DMS153 (cell line): ENCODE measurements around the gene PROB1.
"Not testable (repeated sequence)": the region's sequence is repeated elsewhere in the genome, so short reads cannot be mapped to it uniquely, and the experiment has no call there.

ENCODE experiments used
- DNase-seq: peaks from one replicate; lab custom pipeline; 2025; lab: John Stamatoyannopoulos, UW

Gene PROB1

GRCh38 chr5:139394654-139395566 lies at the start of gene PROB1:
PROB1 (minus strand) TSS chr5:139395104; CDS start chr5:139395081, 23 bp downstream.
- DNase-seq = no peak

DNA sequence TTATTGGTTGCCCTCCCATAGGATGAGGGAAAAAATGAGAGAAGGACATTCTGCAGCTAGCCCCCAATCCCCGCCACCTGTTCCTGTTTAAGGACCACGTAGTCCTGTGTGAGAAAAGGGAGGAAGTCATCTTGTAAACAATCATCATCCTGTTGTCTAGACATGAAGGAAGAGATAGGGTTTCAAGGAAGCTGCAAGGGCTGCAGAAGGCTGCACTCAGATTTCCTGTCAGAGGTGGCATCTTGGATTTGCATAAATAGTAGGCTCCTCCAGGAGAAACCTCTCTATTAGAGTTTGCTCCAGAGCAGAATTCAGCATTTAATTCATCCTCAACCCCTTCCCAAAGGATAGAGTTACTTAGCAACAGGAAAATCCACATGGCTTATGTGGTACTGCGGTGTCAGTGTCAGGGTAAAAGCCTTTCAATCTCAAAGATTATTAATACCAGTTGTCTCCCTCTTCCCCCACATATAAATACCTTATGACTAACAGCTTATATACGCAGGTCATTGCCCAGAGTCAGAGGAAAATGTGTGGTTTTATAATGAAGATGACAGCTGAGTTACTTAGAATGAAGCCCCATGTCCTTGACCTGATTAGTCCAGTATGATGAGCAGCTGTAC lies 49.0 kb upstream of the PROB1 start:
- no peak for DNase-seq

DNA sequence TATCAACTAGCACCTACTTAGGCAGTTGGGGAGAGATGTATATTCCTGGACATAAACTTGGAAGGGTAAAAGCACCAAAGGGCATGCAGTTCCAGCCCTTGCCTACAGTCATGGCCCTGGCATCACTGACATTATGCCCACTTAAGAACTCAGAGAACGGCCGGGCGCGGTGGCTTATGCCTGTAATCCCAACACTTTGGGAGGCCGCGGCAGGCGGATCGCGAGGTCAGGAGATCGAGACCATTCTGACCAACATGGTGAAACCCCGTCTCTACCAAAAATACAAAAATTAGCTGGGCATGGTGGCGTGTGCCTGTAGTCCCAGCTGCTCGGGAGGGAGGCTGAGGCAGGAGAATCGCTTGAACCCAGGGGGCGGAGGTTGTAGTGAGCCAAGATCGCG lies 45.5 kb upstream of the PROB1 start:
- DNase-seq = not testable (repeated sequence)

GRCh38 chr5:139439013-139439903 lies 44.4 kb upstream of the PROB1 start, which contains the start of gene DNAJC18:
DNAJC18 (minus strand) TSS chr5:139439525; CDS start chr5:139439445, 80 bp downstream.
- DNase-seq = peak; percentile 60

GRCh38 chr5:139438707-139439012 lies 43.8 kb upstream of the PROB1 start:
- DNase-seq = no peak

- DNase-seq = no peak
These were observed 40.8 kb upstream of the PROB1 start for GRCh38 chr5:139435676-139436075.

DNA sequence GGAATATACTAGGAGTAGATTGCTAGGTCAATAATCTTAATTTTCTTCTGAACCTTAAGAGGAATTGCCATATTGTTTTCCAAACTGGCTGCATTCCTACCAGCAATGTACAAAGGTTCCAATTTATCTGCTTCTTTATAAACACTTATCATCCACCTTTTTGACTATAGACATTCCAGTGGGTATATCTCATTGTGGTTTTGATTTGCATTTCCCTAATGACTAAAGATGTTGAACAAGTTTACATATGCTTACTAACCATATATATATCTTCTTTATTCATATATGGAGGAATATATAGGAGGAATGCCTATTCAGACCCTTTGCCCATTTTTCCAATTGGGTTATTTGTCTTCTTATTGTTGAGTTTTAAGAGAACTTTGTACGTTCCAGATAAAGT lies 36.8 kb upstream of the PROB1 start:
- DNase-seq = no peak

DNA sequence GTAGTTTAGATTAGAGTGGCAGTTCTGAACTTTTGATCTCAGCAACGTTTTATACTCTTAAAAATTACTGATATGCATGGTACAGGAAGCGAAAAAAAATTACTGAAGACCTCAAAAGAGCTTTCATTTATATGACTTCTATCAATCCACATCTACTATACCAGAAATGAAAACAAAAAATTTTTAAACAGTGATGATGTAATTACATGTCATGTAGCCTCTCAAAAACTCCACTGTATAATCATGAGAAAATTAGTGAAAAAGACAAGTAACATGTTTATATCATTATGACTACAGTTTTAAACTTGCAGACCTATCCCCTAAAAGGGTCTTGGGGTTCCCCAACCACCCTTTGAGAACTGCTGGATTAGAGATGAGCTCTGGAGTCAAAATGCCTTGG lies 35.1 kb upstream of the PROB1 start:
- DNase-seq = no peak

- DNase-seq = no peak
These were observed 31.4 kb upstream of the PROB1 start for GRCh38 chr5:139426203-139426885.

GRCh38 chr5:139425497-139425896 lies 30.6 kb upstream of the PROB1 start:
- DNase-seq = no peak

GRCh38 chr5:139422307-139422893 lies 27.5 kb upstream of the PROB1 start:
- peak; percentile 12 for DNase-seq

DNA sequence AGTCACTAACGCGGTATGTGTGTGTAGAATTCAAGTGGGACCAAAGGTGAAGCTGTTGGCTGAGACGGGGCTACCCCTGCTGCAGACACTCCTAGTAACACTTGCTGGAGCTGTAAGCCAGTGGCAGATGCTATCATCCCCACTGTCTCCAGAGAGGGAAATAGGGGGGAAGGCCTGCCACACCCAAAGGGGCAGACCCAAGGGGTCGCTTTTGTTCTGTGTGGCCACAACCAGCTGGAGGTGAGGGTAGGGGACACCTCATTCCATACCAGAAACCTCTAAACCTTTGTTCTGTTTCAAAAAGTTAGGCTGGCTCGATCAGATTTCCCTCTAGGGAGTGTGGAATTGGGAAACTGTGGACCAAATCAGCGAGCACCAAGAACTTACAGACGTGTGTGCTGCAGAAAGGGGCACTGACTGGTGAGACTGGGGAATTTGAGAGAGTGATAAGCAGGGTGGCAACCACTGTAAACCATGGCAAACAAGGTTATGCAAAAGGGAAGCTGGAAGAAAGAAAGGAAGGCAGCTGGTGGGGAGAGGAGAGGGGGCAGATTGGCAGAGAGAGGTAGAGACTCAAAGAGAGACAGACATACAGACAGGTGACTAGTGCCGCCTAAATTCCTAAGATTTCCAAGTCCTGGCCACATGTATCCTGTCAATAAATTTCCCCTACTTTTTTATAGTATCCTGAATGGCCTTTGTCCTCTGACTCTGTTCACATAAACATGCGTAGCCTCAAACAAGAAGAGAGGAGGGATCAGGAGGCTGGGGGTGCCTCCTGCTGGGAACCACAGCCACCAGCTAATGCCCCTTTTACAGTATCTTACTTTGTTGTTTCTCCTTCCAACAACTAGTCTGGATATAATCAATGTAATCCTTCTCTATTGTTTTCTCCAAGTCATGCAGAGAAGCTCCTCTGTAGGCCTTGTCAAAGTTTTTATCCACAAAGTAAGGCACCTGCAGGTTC lies 24.6 kb upstream of the PROB1 start:
- no peak for DNase-seq

DNA sequence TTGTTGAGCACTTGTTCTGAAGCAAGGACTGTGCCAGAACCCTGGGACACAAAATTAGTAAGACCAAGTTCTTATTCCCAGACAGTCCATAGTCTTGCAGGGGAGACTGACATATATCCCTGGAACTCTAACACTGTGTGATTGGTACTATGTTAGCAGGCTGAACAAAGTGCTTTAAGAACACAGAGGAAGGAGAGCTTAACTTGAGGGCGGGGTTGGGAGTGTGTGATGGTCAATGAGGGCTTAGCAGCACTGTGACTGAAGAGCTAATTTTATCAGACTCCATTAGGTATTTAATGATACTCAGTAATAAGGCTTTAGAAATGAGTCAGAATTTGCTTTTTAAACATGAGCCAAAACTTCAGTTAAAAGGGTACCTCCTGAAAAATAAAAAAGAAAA lies 23.9 kb upstream of the PROB1 start:
- no peak for DNase-seq

- no peak for DNase-seq
These were observed 22.3 kb upstream of the PROB1 start for GRCh38 chr5:139417214-139417613.

DNA sequence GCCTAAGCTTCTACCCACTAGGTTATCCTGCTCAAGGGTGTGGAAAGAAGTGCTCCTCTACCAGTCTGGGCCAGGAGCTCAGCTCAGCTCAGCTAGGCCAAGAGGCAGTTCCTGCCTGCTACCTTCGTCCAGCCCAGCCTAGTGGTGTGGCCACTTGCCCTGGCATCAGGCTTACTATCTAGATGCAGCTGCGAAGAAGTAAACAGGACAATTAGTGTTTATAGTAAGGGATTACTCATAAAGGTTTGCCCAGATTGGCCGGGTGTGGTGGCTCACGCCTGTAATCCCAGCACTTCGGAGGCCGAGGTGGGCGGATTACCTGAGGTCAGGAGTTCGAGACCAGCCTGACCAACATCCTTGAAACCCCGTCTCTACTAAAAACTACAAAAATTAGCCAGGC lies 21.7 kb upstream of the PROB1 start:
- DNase-seq = no peak

GRCh38 chr5:139415869-139416268 lies 21.0 kb upstream of the PROB1 start:
- no peak for DNase-seq

DNA sequence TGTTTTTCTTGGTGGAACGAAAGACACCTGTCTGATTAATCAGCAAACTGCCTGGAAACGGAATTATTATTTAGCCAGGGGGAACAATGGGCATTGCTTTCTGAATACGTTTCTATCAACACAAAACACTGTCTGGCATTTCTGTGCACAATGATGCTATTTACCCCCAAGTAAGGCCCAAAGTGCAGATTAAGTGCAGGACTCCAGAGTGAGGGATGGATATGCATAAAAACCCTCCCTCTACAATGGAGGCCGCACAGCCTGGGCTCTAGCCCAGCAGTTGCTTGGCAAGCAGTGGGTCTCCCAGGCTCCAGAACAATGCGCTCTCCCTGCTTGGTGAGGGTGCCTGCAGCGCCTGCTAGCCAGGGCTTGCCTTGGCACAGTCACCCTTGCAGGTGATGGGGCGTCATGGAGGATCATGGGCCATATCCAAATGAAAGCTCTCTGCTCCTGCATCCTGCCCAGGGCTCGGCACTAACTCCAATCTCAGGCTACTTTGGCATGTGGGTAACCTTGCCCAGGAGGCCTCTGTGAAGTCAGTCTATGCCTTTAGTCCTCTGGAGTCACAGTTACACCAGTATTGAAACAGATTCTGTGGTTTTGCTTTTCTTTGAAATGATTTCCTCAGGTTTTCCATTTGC lies 20.4 kb upstream of the PROB1 start:
- DNase-seq = no peak

- DNase-seq = no peak
These were observed 19.8 kb upstream of the PROB1 start for GRCh38 chr5:139414581-139415130.

DNA sequence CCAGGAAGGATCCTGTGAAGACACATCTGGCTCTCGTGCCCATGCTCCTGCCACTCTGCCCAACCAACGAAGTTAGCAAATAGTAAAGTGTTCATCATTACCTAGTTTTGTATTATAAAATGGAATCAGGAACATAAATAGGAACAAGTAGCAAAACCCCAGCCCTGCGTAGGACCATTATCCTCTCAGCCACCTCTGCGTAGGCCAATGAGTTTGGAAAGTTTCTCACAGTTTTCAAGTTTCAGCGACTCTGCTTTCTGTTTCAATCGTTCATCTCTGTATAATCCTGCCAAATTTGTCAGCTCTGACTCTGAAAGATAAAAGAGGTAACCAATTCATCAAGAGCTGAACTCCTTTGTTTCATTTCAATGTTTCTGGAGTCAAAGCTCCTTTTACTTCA lies 19.1 kb upstream of the PROB1 start:
- DNase-seq = no peak

DNA sequence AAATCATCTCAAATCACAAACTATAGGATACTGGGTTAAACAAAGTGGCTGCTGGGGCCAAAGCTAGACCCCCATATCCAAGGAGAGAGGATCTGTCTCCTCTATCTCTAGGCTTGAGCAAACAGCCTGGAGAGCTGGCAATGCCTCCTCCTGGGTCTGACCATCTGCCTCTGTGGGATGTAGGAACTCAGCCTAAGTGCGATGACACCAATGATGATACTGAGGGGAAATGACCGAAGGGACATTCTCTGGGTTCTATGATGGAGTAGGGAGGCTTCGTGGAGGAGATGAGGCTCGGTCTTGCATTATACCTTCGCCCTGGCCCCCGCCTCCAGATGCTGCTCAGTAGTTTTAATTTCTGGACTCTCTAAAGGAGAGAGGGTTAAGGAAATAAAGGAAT lies 18.2 kb upstream of the PROB1 start:
- DNase-seq = no peak
